Measurements from ENCODE around the gene GNPNAT1.

DNA sequence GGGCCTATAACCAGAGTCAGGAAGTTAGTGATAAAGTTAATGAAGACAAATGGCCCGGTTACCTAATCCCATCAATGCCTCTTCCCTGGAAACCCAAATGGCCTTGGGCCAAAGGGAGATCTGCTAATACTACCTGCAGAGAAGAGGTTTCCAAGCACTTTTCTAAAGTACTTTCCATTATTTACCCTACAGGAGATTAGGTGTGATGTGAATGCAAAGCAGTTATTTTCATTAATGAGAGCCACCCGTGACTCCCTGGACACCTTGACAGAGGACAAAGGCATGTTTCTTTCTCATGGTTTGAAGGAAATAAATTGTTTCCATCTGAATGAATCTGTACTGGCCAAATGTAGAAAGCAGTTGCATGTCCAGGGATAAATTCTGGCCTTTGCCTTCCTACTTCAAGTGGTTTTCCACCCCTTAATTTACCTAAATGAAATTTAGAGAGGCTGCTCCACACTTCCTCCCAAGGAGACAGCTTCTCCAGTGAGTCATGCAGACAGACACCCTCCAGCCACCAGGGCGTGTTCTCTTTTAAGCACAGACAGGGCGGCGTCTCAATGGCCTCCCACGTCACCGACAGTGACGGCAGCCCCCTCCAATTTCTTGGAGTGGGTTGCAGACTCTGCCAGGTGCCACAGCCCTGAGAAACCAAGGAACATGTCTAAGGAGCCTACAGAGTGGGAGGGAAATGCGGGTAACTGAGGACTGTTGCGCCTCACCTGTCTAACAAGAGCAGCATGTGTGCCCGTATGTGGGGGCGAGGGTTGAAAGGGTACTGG is 43.9 kb upstream of the GNPNAT1 start:
- TF ChIP-seq CTCF (conservative IDR thresholded peaks at IDR 0.05; ENCODE audit: low read depth in 2 of 2) (no peak), POLR2AphosphoS5 (IDR thresholded peaks at IDR 0.05; ENCODE audit: low read depth) (no peak), EZH2phosphoT487 (IDR thresholded peaks at IDR 0.05; ENCODE audit: unreplicated experiment) (no peak), CREB1 (CRISPR knock-in tag; IDR thresholded peaks at IDR 0.05; ENCODE audit: low read depth) (no peak)
